ENCODE data around the gene CNKSR3.

Gene CNKSR3

GRCh38 chr6:154488802-154489437 lies 21.6 kb downstream of the CNKSR3 start:
- DNase-seq (ENCODE audit: low read depth), result no peak
- no peak for TF ChIP-seq CTCF (IDR thresholded peaks at IDR 0.05; ENCODE audit: low read depth, low read length, missing control alignments)
- H3K4me3 ChIP-seq (ENCODE audit: low read depth, low read length), result no peak overlapping the region

- no peak overlapping the region for H3K4me3 ChIP-seq (ENCODE audit: low read depth, low read length)
- TF ChIP-seq CTCF (IDR thresholded peaks at IDR 0.05; ENCODE audit: low read depth, low read length, missing control alignments), result no peak
- DNase-seq (ENCODE audit: low read depth), result no peak
These were observed 22.3 kb downstream of the CNKSR3 start for GRCh38 chr6:154488248-154488593.

GRCh38 chr6:154487367-154488247 lies 22.9 kb downstream of the CNKSR3 start:
- no peak for TF ChIP-seq CTCF (IDR thresholded peaks at IDR 0.05; ENCODE audit: low read depth, low read length, missing control alignments)
- H3K4me3 ChIP-seq (ENCODE audit: low read depth, low read length), result no peak overlapping the region
- DNase-seq (ENCODE audit: low read depth), result no peak

GRCh38 chr6:154485815-154486214 lies 24.7 kb downstream of the CNKSR3 start:
- no peak for DNase-seq (ENCODE audit: low read depth)
- TF ChIP-seq CTCF (IDR thresholded peaks at IDR 0.05; ENCODE audit: low read depth, low read length, missing control alignments), result no peak
- no peak overlapping the region for H3K4me3 ChIP-seq (ENCODE audit: low read depth, low read length)

GRCh38 chr6:154484942-154485341 lies 25.5 kb downstream of the CNKSR3 start:
- H3K4me3 ChIP-seq (ENCODE audit: low read depth, low read length), result no peak overlapping the region
- TF ChIP-seq CTCF (IDR thresholded peaks at IDR 0.05; ENCODE audit: low read depth, low read length, missing control alignments), result no peak
- DNase-seq (ENCODE audit: low read depth), result no peak

GRCh38 chr6:154482858-154483257 lies 27.6 kb downstream of the CNKSR3 start:
- TF ChIP-seq CTCF (IDR thresholded peaks at IDR 0.05; ENCODE audit: low read depth, low read length, missing control alignments), result no peak

More at GRCh38 chr6:154482858-154483257, 27.6 kb downstream of the CNKSR3 start:
- no peak for DNase-seq (ENCODE audit: low read depth)
- no peak overlapping the region for H3K4me3 ChIP-seq (ENCODE audit: low read depth, low read length)
